ENCODE measurements around the gene XPR1. TPM values are rescaled to one million over a fixed set of nuclear protein-coding genes. Genes with fewer than 3 reads are reported as not detected.

The XPR1 gene
- total RNA-seq, 4 donors from 2014 or later: 7.8 to 119 (median 75.3) TPM

GRCh38 chr1:180859306-180859705 is 227.5 kb downstream of the XPR1 start:
- H3K4me3 ChIP-seq: no peak overlapping the region
- 94 to 100% methylated on average over 1 of the region's 1 CpG for WGBS, 2 donors (ENCODE audit: low coverage in 1 of 2)
- no peaks in the 10 kb centered on the region for H3K27me3 ChIP-seq
- no peak overlapping the region for H3K27ac ChIP-seq
- no peaks in the 10 kb centered on the region for H3K4me1 ChIP-seq
- H3K36me3 ChIP-seq: peaks cover 0 to 5% (median 0%) of the 10 kb centered on the region in 4 donors
- in situ Hi-C loops (cut with MboI; ENCODE audit: low pct_ligation_motif_present in 1 of 4, low pct_unique_long_range_greater_than_20kb in 1 of 4, low sequenced_read_pairs in 3 of 4) (loop anchor here (5.0 to 25.0 kb wide), 5 partner anchors 222 to 345 kb away; partner anchors contain the start of gene XPR1 (in 2 of the 4)), intact Hi-C loops (cut with DNase I; ENCODE audit: low total_unique reads) (no loop called here)
- H3K9me3 ChIP-seq: no peaks in the 10 kb centered on the region
- no peak for DNase-seq
- TF ChIP-seq EP300 (IDR thresholded peaks at IDR 0.05; ENCODE audit: low read depth) (no peak), POLR2A (IDR thresholded peaks at IDR 0.05) (no peak), CTCF (IDR thresholded peaks at IDR 0.05) (no peak), POLR2AphosphoS5 (IDR thresholded peaks at IDR 0.05) (no peak)

GRCh38 chr1:180860535-180860934 is 228.7 kb downstream of the XPR1 start:
- no peaks in the 10 kb centered on the region for H3K4me1 ChIP-seq
- DNase-seq: no peak
- H3K27ac ChIP-seq: no peak overlapping the region
- peaks cover 0 to 5% (median 0%) of the 10 kb centered on the region in 4 donors for H3K36me3 ChIP-seq
- in situ Hi-C loops (cut with MboI; ENCODE audit: low pct_ligation_motif_present in 1 of 4, low pct_unique_long_range_greater_than_20kb in 1 of 4, low sequenced_read_pairs in 3 of 4) (loop anchor here in 3 of 4 donors (10.0 to 25.0 kb wide), 2 partner anchors 223 to 326 kb away; partner anchors contain the start of gene XPR1 (in 2 of the 3)), intact Hi-C loops (cut with DNase I; ENCODE audit: low total_unique reads) (loop anchor here (5.0 kb wide), 2 partner anchors 328 to 343 kb away; no protein-coding TSS in a partner anchor)
- H3K9me3 ChIP-seq: no peaks in the 10 kb centered on the region
- H3K27me3 ChIP-seq: no peaks in the 10 kb centered on the region
- no peak overlapping the region for H3K4me3 ChIP-seq
- no peak for TF ChIP-seq CTCF (IDR thresholded peaks at IDR 0.05)
- no peak for TF ChIP-seq POLR2A (IDR thresholded peaks at IDR 0.05)
- TF ChIP-seq POLR2AphosphoS5 (IDR thresholded peaks at IDR 0.05): no peak
- TF ChIP-seq EP300 (IDR thresholded peaks at IDR 0.05; ENCODE audit: low read depth): no peak
- WGBS, 2 donors (ENCODE audit: low coverage in 1 of 2): 80 to 81% methylated on average over 2 of the region's 2 CpGs

- H3K36me3 ChIP-seq: peaks cover 0 to 5% (median 0%) of the 10 kb centered on the region in 4 donors
- 42 to 64% methylated on average over 1 of the region's 1 CpG for WGBS, 2 donors (ENCODE audit: low coverage in 1 of 2)
- DNase-seq: no peak
- intact Hi-C loops (cut with DNase I; ENCODE audit: low total_unique reads) (loop anchor here (5.0 kb wide), 2 partner anchors 330 to 345 kb away; no protein-coding TSS in a partner anchor), in situ Hi-C loops (cut with MboI; ENCODE audit: low pct_ligation_motif_present in 1 of 4, low pct_unique_long_range_greater_than_20kb in 1 of 4, low sequenced_read_pairs in 3 of 4) (loop anchor here in 3 of 4 donors (10.0 to 25.0 kb wide), 2 partner anchors 225 to 328 kb away; partner anchors contain the start of gene XPR1 (in 2 of the 3))
- TF ChIP-seq POLR2A (IDR thresholded peaks at IDR 0.05): no peak
- no peak for TF ChIP-seq POLR2AphosphoS5 (IDR thresholded peaks at IDR 0.05)
- no peak for TF ChIP-seq EP300 (IDR thresholded peaks at IDR 0.05; ENCODE audit: low read depth)
- TF ChIP-seq CTCF (IDR thresholded peaks at IDR 0.05): no peak
- H3K27me3 ChIP-seq: no peaks in the 10 kb centered on the region
- no peak overlapping the region for H3K4me3 ChIP-seq
- H3K4me1 ChIP-seq: no peaks in the 10 kb centered on the region
- H3K27ac ChIP-seq: no peak overlapping the region
- no peaks in the 10 kb centered on the region for H3K9me3 ChIP-seq
Observed at GRCh38 chr1:180862305-180862704, 230.5 kb downstream of the XPR1 start.

- Histone ChIP-seq H3K27ac (no peak overlapping the region), H3K36me3 (peaks cover 0 to 5% (median 0%) of the 10 kb centered on the region in 4 donors), H3K27me3 (no peaks in the 10 kb centered on the region), H3K4me3 (no peak overlapping the region), H3K4me1 (no peaks in the 10 kb centered on the region), H3K9me3 (no peaks in the 10 kb centered on the region)
- 26 to 37% methylated on average over 6 of the region's 6 CpGs for WGBS, 2 donors (ENCODE audit: low coverage in 1 of 2)
- TF ChIP-seq CTCF (IDR thresholded peaks at IDR 0.05) (peak; percentile 62 to 78 (median 73)), EP300 (IDR thresholded peaks at IDR 0.05; ENCODE audit: low read depth) (no peak), POLR2AphosphoS5 (IDR thresholded peaks at IDR 0.05) (no peak), POLR2A (IDR thresholded peaks at IDR 0.05) (no peak)
- intact Hi-C loops (cut with DNase I; ENCODE audit: low total_unique reads) (loop anchor here (5.0 kb wide), 2 partner anchors 331 to 346 kb away; no protein-coding TSS in a partner anchor), in situ Hi-C loops (cut with MboI; ENCODE audit: low pct_ligation_motif_present in 1 of 4, low pct_unique_long_range_greater_than_20kb in 1 of 4, low sequenced_read_pairs in 3 of 4) (loop anchor here in 3 of 4 donors (10.0 to 25.0 kb wide), 2 partner anchors 226 to 328 kb away; partner anchors contain the start of gene XPR1 (in 2 of the 3))
- DNase-seq: peak; percentile 11
Observed at GRCh38 chr1:180863158-180863775, 231.4 kb downstream of the XPR1 start.

Measured in transverse colon (tissue), 4 donors.